ENCODE data around the gene PHACTR1. TPM values are rescaled to one million over a fixed set of nuclear protein-coding genes. Genes with fewer than 3 reads are reported as not detected.

PHACTR1 gene
- total and polyA plus RNA-seq, 9 of the 15 experiments (the other 6 are each of a cell fraction or from before 2014, with no cell fraction given) = 11.5 to 32.6 (median 22.0) TPM

DNA sequence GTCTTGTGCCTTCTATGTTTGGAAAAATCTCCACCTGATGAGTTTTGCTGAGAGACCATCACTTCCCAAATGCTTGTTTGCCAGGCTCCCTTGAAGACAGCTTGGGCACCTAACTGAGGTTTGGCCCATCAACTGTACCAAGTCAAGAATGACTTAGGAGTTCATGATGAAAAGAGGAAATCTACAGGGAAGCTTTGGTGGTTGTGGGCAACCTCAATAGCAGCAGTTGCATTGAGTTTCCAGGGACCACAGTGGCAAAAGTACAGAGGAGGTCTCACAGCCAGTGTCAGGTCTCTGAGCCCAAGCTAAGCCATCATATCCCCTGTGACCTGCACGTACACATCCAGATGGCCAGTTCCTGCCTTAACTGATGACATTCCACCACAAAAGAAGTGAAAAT, 49.7 kb upstream of the PHACTR1 start (continued):
- TF ChIP-seq, protein P1, sequence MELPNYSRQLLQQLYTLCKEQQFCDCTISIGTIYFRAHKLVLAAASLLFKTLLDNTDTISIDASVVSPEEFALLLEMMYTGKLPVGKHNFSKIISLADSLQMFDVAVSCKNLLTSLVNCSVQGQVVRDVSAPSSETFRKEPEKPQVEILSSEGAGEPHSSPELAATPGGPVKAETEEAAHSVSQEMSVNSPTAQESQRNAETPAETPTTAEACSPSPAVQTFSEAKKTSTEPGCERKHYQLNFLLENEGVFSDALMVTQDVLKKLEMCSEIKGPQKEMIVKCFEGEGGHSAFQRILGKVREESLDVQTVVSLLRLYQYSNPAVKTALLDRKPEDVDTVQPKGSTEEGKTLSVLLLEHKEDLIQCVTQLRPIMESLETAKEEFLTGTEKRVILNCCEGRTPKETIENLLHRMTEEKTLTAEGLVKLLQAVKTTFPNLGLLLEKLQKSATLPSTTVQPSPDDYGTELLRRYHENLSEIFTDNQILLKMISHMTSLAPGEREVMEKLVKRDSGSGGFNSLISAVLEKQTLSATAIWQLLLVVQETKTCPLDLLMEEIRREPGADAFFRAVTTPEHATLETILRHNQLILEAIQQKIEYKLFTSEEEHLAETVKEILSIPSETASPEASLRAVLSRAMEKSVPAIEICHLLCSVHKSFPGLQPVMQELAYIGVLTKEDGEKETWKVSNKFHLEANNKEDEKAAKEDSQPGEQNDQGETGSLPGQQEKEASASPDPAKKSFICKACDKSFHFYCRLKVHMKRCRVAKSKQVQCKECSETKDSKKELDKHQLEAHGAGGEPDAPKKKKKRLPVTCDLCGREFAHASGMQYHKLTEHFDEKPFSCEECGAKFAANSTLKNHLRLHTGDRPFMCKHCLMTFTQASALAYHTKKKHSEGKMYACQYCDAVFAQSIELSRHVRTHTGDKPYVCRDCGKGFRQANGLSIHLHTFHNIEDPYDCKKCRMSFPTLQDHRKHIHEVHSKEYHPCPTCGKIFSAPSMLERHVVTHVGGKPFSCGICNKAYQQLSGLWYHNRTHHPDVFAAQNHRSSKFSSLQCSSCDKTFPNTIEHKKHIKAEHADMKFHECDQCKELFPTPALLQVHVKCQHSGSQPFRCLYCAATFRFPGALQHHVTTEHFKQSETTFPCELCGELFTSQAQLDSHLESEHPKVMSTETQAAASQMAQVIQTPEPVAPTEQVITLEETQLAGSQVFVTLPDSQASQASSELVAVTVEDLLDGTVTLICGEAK (IDR thresholded peaks at IDR 0.05) = no peak
- TF ChIP-seq, protein P1 (CRISPR knock-in tag; IDR thresholded peaks at IDR 0.05) = no peak
- TF ChIP-seq, protein P2, sequence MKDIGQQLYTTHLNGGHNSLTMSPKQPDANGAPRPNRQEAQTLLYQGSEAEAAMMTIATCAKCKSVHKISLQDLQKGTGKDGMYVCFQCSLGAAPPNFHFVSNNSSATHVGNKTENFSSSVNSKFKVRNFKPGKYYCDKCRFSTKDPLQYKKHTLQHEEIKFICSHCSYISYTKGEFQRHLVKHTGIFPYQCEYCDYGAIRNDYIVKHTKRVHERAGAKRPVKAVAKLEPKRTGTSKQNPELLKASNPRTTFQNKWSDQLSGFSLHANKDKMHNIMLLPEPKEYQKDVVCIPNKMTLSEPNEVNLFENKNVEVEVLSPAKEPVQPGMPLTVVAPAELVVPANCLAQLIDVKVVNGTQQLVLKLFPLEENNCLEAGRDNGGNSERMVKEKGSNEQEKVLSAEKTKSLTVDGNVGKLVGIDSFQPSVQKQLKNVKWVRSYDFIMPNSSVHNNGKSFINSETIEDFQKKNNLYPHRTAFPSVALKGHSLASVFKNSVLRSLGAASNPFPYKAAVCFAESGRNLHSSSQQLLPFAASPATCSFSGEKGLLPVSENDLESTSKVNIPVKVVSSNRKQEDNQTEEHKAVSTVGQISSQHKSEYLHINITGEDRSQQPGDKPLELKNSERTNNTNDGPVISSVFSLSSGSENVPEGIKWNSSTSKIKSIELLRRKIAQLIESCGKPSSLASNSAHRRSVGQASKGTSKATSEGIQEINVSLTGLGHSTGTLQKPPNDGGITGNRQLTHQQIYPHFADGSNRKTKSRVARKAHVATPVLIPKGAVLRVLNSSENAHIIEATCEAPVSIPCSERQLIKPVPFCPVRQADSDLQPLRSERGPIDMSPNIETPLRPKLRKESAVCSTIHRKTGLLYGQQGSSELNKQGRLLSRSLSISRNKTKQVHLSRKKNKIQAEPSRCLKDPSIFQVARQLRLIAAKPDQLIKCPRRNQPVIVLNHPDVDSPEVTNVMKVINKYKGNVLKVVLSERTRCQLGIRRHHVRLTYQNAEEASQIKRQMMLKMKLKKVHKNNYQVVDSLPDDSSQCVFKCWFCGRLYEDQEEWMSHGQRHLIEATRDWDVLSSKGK (CRISPR knock-in tag; IDR thresholded peaks at IDR 0.05) = no peak
- TF ChIP-seq, protein P3, sequence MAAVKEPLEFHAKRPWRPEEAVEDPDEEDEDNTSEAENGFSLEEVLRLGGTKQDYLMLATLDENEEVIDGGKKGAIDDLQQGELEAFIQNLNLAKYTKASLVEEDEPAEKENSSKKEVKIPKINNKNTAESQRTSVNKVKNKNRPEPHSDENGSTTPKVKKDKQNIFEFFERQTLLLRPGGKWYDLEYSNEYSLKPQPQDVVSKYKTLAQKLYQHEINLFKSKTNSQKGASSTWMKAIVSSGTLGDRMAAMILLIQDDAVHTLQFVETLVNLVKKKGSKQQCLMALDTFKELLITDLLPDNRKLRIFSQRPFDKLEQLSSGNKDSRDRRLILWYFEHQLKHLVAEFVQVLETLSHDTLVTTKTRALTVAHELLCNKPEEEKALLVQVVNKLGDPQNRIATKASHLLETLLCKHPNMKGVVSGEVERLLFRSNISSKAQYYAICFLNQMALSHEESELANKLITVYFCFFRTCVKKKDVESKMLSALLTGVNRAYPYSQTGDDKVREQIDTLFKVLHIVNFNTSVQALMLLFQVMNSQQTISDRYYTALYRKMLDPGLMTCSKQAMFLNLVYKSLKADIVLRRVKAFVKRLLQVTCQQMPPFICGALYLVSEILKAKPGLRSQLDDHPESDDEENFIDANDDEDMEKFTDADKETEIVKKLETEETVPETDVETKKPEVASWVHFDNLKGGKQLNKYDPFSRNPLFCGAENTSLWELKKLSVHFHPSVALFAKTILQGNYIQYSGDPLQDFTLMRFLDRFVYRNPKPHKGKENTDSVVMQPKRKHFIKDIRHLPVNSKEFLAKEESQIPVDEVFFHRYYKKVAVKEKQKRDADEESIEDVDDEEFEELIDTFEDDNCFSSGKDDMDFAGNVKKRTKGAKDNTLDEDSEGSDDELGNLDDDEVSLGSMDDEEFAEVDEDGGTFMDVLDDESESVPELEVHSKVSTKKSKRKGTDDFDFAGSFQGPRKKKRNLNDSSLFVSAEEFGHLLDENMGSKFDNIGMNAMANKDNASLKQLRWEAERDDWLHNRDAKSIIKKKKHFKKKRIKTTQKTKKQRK (IDR thresholded peaks at IDR 0.05; ENCODE audit: borderline replicate concordance, low read depth, low read length) = no peak
- no peak for TF ChIP-seq MAFG (tag; conservative IDR thresholded peaks at IDR 0.05)
- no peak for TF ChIP-seq ARHGAP35 (IDR thresholded peaks at IDR 0.05; ENCODE audit: partially characterized antibody)
